GM13977 (cell line): ENCODE measurements around the gene ATP11A.
"Not testable (repeated sequence)": the region's sequence is repeated elsewhere in the genome, so short reads cannot be mapped to it uniquely, and the experiment has no call there.

Source experiments
- DNase-seq: peaks from one replicate; pipeline ENCODE4 v3.0.0; 2012; ENCODE audit warnings: low spot score
- CTCF ChIP-seq: IDR thresholded peaks from 2 replicates; pipeline ENCODE4 v1.5.1; 2012; ENCODE audit warnings: mild to moderate bottlenecking, control low read depth; ENCODE audit not compliant: insufficient read depth; ENCODE audit errors: extremely low read depth, missing control alignments
- in situ Hi-C: fragments of 300-500 bp; cut with MboI; formaldehyde crosslinking; loops from one replicate; pipeline ENCODE4 v1.12.0; 2022; ENCODE audit warnings: low sequenced_read_pairs, low pct_unique_long_range_greater_than_20kb, mixed read lengths, inconsistent platforms; ENCODE audit not compliant: unreplicated experiment

Gene ATP11A

GRCh38 chr13:112669881-112670499 lies 19.8 kb upstream of the ATP11A start:
- in situ Hi-C loops: no loop called here
- peak; percentile 14 for TF ChIP-seq CTCF
- no peak for DNase-seq

- in situ Hi-C loops: no loop called here
- TF ChIP-seq CTCF: no peak
- no peak for DNase-seq
These were observed 19.0 kb upstream of the ATP11A start for GRCh38 chr13:112670864-112671263.

- DNase-seq: no peak
- in situ Hi-C loops: no loop called here
- TF ChIP-seq CTCF: no peak
These were observed 18.5 kb upstream of the ATP11A start for GRCh38 chr13:112671359-112671758.

- TF ChIP-seq CTCF: no peak
- in situ Hi-C loops: no loop called here
- DNase-seq: no peak
These were observed 17.1 kb upstream of the ATP11A start for GRCh38 chr13:112672651-112673284.

- no peak for DNase-seq
- in situ Hi-C loops: no loop called here
- TF ChIP-seq CTCF: no peak
These were observed 15.1 kb upstream of the ATP11A start for GRCh38 chr13:112674412-112675365.

GRCh38 chr13:112675366-112675756 lies 14.5 kb upstream of the ATP11A start:
- DNase-seq: no peak
- TF ChIP-seq CTCF: no peak
- in situ Hi-C loops: no loop called here

GRCh38 chr13:112677421-112677962 lies 12.3 kb upstream of the ATP11A start:
- in situ Hi-C loops, DNase-seq: not testable (repeated sequence)
